Daoy (cell line): ENCODE data around the gene ZBTB14. TPM values are rescaled to one million over a fixed set of nuclear protein-coding genes. Genes with fewer than 3 reads are reported as not detected.

Experiments used
- DNase-seq: peaks from one replicate; pipeline ENCODE4 v3.0.0-alpha.2; 2015; ENCODE audit warnings: low read depth
- total RNA-seq: library from RNA; depleted of rRNA; stranded (reverse); fragments of >200 nt; shearing (Covaris generic); gene quantifications from 2 replicates; pipeline ENCODE4 v1.2.3, GENCODE V29; 2014; rRNA removed

The ZBTB14 gene
- total RNA-seq, 1 experiment from 2014 or later: 10.4 TPM

DNA sequence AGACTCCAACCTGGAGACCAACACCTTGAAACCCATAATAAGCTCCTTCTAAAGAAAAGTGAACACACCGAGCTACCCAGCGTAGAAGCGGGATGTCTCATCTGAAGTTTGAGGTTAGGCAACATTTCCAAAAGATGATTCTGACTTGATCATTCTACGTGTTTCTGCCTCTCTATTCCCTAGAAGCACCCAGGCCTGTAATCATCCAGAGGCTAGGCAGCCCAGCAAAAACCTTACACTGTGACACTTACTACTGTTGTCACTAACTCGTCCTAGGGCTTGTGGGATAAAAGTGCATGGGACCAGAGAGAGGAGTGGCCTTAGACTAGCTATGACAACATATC is 1.4 kb downstream of the ZBTB14 start:
- DNase-seq: no peak

DNA sequence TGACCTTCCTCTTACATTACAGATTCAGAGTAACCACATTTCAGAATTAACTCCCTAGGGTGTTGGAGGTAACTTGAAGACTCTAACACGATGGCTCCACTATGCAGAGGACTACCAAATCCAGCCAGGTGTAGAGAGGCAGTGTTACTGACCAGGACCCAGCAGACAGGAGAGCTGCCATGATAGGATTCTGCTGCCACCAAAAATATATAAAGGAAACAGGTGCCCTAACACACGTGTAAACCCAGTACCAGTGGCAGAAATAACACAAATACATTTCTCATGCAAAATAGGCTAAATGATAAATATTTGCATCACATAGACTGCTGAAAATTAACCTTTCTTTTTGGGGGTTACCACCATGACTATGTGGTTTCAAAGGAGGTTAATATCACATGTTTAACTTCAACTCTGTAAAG is 7.0 kb downstream of the ZBTB14 start:
- no peak for DNase-seq

DNA sequence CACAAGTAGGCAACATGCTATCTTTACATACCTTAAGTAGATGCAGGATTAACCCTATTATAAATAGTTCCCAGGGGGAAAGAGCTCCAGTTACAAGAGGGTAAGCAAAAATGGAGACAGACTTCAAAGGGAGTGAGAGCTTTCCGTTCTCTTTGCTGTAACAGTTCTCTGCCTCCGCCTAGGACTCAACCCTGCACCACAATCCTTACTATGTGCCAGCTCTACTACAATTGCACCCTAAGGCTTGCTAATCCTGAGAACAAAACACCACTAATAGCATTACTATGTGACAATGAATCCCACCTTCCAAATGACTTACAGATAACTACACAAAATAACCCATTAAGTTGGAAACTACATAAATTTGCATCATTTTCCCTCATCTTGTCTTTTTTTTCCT is 7.7 kb downstream of the ZBTB14 start:
- DNase-seq: no peak

DNA sequence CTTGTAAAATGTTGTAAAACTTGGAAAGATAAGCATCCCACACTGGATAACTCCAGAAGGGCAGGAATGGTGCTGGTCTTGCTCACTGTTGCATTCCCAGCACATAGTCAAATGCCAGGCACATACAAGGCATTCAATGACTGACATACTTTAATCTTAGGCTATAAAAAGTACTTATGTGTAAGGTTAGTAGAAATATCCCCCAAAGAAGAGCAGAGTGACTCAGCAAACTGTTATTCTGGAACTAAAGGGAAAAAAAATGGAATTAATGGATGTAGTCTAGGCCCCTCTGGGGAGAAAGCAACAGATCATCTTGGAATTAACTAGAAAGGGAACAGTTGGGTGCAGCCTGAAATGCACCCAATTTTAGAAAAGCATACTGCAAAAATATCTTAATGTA is 9.0 kb downstream of the ZBTB14 start:
- DNase-seq: no peak

DNA sequence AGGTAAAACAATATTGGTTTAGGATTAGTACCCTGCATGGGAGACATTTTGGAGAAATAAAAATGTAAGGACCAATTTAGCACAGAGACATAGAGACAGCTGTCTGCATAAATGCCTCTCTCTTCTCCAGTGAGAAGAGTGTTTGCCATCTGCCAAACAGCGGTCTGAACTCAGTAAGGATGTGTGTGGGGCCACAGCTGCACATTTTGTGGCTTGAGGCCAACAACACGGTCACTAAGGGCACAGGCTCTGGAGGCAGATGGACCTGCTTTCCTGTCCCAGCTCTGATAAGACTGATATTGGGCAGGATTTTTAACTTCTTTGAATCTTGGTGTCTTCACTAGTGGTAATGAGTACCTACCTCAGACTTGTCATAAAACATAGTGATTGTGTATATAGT is 10.2 kb downstream of the ZBTB14 start:
- no peak for DNase-seq

DNA sequence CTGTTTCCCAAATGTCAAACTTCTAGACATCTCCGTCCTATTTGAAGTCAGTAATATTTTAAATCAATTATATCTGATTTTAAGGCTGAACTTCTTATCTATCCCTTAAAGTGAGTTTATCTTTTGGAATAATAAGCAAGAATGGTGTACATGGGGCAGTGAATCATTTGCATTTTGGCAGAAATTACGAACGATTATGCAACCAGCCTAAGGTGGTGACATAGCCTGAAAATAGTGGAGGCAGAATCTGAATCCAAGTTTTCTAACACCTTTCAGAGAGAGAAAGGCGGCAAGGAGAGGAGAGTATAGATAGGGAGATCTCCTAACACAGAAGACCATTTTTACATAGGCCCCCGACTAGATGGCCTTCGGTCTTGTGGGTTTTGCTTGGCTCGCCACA is 10.7 kb downstream of the ZBTB14 start:
- no peak for DNase-seq

DNA sequence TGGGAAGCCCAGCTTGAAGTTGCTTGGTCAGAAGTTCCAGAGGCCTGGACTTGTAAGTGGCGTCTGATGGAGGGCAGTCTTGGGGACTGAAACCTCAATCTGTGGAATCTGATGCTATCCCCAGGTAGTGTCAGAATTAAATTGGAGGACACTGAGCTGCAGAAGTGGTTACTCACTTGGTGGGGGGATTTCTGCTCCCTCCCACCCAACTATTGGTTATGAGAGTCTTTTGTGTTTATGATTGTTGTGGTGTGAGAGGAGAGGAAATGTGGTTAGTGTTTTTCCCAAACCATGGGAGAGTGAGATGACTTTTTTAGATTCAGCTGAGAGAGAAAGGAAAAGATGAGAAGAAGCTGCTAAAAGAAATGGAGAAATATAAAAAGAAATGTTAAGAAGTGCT is 12.8 kb downstream of the ZBTB14 start:
- no peak for DNase-seq

DNA sequence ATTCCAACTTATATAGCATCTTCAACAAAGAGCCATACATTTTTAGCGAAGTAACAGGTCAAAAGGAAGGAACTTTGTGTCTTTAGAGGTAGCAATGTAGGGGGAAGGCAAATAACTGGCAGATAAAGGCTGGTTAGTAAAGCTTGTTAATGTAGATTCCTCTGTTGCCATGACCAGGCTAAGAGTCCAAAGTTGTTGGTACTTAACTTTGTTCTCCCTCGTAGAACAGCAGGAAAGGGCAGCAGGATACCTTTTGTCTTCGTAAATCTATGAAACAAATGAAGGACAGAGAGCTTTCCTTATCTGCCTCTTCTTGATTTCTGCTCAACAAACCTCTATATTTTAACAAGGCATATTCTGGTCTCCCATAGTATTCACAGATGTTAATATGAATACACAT is 18.6 kb downstream of the ZBTB14 start:
- DNase-seq: no peak

DNA sequence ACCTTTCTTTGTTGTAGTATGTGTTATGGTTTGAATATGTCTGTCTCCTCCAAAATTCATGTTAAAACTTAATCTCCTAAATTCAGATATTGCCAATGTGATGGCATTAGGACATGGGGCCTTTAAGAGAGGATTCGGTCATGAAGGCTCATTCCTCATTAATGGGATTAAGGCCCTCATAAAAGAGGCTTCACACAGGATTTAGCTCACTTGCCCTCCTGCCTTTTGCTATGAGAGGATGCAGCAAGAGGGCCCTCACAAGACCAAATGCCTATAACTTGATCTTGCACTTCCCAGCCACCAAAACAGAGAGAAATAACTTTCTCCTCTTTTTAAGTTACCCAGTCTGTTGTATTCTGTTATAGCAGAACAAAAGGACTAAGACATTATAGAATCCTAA is 19.7 kb downstream of the ZBTB14 start:
- no peak for DNase-seq

DNA sequence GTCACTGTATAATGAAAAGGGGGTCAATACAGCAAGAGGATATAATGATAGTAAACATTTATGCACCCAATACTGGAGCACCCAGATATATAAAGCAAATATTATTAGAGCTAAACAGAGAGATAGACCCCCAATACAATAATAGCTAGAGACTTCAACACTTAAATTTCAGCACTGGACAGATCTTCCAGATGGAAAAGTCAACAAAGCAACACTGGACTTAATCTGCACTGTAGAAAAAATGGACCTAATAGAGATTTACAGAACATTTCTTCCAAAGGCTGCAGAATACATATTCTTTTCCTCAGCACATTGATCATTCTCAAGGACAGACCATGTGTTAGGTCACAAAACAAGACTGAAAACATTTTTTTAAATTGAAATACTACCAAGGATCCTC is 26.7 kb downstream of the ZBTB14 start:
- DNase-seq: no peak

DNA sequence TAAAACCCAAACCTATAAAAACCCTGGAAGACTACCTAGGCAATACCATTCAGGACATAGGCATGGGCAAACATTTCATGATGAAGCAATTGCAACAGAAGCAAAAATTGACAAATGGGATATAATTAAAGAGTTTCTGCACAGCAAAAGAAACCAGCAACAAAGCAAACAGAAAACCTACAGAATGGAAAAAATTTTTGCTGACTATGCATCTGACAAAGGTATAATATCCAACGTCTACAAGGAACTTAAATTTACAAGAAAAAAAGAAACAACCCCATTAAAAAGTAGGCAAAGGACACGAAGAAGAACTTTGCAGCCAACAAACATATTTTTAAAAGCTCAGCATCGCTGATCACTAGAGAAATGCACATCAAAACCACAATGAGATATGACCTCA is 28.8 kb downstream of the ZBTB14 start:
- DNase-seq: no peak

DNA sequence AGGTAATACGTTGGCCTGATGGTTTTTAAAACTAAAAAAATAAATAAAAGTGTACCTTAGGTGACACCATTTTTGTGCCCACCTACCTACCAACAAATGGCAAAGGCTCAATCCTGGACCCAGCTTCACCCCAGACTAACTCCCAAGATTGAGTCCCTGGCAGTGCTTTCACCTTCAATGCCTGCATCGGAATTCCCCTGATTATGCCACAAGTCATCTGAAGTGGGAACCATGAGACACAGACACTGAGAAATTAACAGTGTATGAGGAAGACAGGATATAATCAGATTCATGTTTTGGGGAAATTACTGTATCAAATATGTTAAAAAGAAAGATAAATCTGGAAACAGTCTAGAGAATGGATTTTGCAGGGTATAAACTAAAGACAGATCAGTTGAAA is 41.6 kb downstream of the ZBTB14 start:
- DNase-seq: no peak

DNA sequence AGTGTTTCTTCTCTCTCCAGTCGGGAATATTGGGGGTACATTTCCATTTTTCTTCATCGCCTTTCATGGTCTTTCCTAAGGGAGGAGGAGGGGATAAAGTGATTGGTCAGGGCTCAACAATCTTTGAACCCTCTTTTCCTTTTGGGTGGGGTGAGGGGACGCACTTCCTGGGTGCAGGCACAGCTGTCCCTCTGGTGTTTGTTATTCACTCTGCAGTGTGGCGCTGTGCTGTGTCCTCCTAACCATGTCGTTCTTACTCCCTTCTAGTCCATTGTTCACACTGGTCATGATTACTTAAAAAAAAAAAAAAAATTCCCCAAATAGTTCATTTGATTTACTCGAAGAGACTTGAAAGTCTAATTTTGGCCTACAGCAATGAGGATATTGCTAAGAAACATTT is 44.4 kb downstream of the ZBTB14 start:
- no peak for DNase-seq

DNA sequence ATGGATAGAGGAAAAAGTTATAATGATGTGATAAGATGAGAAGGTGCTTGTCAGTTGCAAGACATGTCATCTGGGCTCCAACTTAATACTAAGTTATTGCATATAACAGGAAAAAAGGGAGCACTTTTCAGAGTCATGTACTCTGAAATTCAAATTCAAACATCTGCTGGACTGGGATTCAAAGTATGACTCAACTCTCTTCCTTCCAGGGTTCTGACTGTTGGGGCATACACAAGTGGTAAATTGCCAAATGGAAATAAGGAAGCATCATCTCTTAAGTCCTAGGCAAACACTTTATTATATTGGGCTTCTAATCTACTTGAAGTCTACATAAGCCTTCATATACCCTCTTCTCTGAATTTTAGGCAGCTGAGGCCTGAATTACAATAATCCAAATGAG is 44.9 kb downstream of the ZBTB14 start:
- no peak for DNase-seq

DNA sequence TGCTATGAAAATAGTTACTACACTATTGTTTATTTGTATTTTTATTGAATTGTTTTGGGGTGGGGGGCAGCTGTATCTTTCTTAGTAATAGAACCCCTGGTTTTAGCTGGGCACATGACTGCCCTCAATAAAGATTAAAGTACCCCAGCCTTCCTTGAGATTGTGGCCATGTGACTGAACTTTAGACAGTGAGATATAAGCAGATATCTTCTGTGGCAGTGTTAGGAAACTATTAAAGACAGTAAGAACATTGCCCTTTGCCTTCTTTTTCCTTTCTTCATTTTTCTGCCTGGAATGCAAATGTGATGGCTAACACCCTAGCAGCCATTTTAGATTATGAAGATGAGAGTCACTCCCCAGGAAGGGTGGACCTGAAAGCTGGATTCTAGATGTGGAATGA is 50.6 kb downstream of the ZBTB14 start:
- no peak for DNase-seq

DNA sequence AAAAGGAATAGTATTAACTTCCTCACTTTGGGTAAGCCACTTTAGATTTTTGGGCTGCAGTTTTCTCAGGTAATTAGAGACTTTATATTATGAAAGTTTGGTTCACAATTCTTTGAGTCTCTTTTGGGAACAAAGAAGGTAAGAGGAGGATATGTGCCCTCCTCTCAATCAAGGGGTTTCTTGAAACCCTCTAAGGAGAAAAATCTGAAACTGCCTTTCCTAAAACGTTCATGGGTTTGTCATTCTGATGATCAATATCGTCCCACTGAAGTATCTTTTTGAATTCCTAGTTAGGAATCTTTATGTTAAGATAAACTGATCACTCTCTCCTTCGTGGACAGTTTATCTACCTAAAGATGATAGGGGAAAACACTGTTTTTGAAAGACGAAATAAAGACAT is 56.1 kb downstream of the ZBTB14 start:
- DNase-seq: no peak

Other genes starting within 250 kb of the ZBTB14 start
- gene AKAIN1, start 98.5 kb downstream of the ZBTB14 start, total RNA-seq: not detected in 2 replicates
- gene EPB41L3, start 248.3 kb upstream of the ZBTB14 start, total RNA-seq: 34.2 and 64.6 TPM in 2 replicates